ENCODE data around the gene ALK. TPM values are rescaled to one million over a fixed set of nuclear protein-coding genes. Genes with fewer than 3 reads are reported as not detected.

The ALK gene
- total RNA-seq, 4 donors from 2014 or later, result 0.88 to 1.3 (median 1.3) TPM; not detected in 1

DNA sequence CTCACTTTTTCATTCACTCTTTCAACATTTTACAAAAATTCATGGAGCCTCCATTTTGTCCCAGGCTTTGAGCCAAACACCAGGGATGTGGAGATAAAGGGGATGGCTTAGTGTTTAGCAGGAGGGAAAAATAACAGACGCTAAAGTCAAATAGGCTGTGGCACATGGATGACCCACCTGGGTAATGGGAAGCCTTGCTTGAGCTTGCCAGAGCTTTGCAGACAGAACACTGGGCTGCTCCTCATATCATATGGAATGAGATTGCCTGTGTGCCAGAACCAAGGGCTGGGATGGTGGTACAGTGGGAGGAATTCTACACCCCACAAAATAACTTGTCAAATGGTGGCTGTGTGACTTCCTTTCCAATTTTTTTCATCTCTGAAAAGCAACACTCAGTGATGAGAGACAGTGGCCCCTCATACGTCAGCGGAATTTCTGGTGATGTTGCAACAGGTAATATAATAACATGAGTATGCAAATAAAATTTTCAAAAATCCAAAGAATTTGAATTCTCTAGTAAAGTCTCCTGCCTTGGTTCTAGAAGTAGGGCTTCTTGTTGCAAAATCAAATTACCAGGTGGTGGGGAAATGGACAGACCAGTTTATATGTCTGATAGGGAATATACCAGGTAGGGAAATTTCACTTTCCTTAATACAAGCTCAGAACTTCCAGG lies 553.3 kb downstream of the ALK start:
- Histone ChIP-seq H3K27ac (no peak overlapping the region), H3K36me3 (no peaks in the 10 kb centered on the region), H3K27me3 (no peaks in the 10 kb centered on the region), H3K9me3 (no peaks in the 10 kb centered on the region), H3K4me3 (no peak overlapping the region), H3K4me1 (no peaks in the 10 kb centered on the region)
- TF ChIP-seq, protein P1, sequence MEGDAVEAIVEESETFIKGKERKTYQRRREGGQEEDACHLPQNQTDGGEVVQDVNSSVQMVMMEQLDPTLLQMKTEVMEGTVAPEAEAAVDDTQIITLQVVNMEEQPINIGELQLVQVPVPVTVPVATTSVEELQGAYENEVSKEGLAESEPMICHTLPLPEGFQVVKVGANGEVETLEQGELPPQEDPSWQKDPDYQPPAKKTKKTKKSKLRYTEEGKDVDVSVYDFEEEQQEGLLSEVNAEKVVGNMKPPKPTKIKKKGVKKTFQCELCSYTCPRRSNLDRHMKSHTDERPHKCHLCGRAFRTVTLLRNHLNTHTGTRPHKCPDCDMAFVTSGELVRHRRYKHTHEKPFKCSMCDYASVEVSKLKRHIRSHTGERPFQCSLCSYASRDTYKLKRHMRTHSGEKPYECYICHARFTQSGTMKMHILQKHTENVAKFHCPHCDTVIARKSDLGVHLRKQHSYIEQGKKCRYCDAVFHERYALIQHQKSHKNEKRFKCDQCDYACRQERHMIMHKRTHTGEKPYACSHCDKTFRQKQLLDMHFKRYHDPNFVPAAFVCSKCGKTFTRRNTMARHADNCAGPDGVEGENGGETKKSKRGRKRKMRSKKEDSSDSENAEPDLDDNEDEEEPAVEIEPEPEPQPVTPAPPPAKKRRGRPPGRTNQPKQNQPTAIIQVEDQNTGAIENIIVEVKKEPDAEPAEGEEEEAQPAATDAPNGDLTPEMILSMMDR (IDR thresholded peaks at IDR 0.05), result no peak
- DNase-seq, result no peak

DNA sequence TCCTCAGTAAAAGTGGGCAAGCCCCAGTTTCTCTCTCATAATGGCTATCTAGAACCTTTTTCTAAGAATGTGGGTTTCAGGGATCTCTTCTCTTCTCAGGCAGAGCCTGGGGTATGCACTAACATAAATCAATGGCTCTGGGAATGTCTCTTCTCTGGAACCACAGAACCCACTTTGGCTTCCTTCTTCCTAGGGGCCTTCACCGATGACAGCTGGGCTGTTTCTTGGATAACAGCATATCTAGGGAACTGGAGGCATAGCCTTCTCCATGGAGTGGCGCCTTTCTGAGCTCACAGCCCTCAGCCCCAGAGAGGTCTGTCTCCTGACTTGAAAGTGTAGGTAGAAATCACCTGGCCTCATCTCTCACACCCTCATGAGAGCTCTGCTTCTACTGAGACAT lies 558.3 kb downstream of the ALK start:
- DNase-seq, result no peak
- Histone ChIP-seq H3K36me3 (no peaks in the 10 kb centered on the region), H3K4me3 (no peak overlapping the region), H3K27ac (no peak overlapping the region), H3K27me3 (no peaks in the 10 kb centered on the region), H3K9me3 (no peaks in the 10 kb centered on the region), H3K4me1 (no peaks in the 10 kb centered on the region)
- TF ChIP-seq POLR2A (IDR thresholded peaks at IDR 0.05), result no peak
- TF ChIP-seq, protein P1 (IDR thresholded peaks at IDR 0.05), result no peak

DNA sequence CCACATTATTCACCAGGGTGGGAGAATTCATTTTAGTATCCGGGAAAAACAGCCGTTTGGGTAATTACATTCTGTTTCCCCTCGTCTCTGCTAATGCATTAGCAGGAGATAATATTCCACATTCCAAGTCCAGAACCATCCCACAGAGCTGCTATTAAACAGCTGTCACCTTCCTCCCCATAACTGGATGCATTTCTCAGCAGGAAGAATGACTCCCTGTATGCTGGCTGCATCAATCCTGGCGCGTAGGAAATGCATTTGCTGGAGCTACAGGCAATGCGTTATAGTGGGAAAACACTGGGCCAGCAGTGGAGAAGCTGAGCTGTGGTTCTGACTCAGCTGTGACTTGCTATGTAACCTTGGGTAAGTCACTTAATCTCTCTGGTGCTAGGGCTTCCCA lies 560.2 kb downstream of the ALK start:
- Histone ChIP-seq H3K36me3 (no peaks in the 10 kb centered on the region), H3K27me3 (no peaks in the 10 kb centered on the region), H3K4me1 (no peaks in the 10 kb centered on the region), H3K4me3 (no peak overlapping the region), H3K9me3 (no peaks in the 10 kb centered on the region), H3K27ac (no peak overlapping the region)
- DNase-seq, result no peak
- no peak for TF ChIP-seq POLR2A (IDR thresholded peaks at IDR 0.05)
- TF ChIP-seq, protein P1 (IDR thresholded peaks at IDR 0.05), result no peak

DNA sequence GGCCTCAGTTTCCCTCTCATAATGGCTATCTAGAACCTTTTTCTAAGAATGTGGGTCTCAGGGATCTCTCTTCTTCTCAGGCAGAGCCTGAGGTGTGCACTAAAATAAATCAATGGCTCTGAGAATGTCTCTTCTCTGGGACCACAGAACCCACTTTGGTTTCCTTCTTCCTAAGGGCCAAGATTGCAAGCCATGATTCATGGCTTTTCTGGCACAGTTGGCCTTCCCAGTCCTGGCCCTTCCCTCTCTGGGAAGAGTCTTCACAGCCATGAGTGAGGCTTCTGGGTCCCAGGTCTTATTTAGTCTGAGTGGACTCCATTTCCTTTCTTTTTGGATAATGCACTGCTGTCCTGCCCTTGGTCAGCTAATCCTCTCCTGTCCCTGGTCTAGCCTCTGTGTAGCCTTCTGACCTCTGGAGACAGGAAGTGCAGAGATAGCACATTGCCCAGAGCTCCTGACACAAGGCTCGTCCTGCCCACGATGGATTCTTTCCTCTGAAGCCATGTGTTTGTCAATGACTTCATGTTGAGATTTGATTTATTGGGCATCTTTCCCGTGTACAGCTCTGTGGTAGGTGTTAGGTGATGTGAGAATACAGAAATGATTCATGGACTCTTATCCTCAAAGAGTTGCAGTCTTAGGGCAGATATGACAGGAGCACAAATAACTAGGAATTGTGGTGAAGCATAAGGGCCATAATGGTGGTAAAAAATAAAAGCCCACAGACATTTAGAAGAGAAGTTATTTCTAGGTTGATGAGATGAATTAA lies 561.2 kb downstream of the ALK start:
- no peak overlapping the region for H3K4me3 ChIP-seq
- TF ChIP-seq, protein P1 (IDR thresholded peaks at IDR 0.05), result no peak
- no peak for TF ChIP-seq POLR2A (IDR thresholded peaks at IDR 0.05)
- H3K4me1 ChIP-seq, result no peaks in the 10 kb centered on the region
- no peaks in the 10 kb centered on the region for H3K27me3 ChIP-seq
- no peaks in the 10 kb centered on the region for H3K9me3 ChIP-seq
- DNase-seq, result no peak
- H3K27ac ChIP-seq, result no peak overlapping the region
- no peaks in the 10 kb centered on the region for H3K36me3 ChIP-seq

DNA sequence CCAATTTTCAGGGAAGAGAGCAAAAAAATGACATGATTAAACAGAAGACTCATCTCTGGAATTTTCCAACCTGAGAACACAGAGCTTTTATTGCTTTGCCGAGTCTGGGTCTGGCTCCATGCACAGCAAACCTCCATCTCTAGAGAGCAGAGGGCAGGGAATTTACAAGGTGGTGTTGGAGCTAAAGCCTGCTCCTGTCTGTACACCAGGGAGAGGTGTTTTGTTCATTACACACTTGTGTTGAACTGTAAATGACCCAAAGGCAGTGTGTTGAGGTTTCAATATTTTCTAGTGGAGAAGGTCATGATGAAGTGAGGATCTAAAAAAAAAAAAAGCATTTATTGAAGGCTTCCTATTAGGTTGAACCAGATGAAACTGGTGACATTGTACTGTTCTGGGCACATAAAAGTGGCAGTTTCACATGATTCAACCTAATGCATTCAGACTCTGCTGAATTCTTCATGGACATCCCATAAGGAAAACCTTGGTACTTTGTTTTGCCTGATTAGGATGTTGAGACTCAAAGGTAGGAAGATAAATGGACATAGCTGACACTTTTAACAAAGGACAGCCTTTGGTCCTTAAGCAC lies 567.9 kb downstream of the ALK start:
- H3K27ac ChIP-seq, result no peak overlapping the region
- H3K4me1 ChIP-seq, result no peaks in the 10 kb centered on the region
- H3K27me3 ChIP-seq, result no peaks in the 10 kb centered on the region
- no peaks in the 10 kb centered on the region for H3K9me3 ChIP-seq
- no peaks in the 10 kb centered on the region for H3K36me3 ChIP-seq
- no peak overlapping the region for H3K4me3 ChIP-seq
- TF ChIP-seq, protein P1 (IDR thresholded peaks at IDR 0.05), result no peak
- no peak for TF ChIP-seq POLR2A (IDR thresholded peaks at IDR 0.05)
- no peak for DNase-seq

Data from Peyer's patch (tissue), 4 donors.